ENCODE measurements around the gene PEAK1.

DNA sequence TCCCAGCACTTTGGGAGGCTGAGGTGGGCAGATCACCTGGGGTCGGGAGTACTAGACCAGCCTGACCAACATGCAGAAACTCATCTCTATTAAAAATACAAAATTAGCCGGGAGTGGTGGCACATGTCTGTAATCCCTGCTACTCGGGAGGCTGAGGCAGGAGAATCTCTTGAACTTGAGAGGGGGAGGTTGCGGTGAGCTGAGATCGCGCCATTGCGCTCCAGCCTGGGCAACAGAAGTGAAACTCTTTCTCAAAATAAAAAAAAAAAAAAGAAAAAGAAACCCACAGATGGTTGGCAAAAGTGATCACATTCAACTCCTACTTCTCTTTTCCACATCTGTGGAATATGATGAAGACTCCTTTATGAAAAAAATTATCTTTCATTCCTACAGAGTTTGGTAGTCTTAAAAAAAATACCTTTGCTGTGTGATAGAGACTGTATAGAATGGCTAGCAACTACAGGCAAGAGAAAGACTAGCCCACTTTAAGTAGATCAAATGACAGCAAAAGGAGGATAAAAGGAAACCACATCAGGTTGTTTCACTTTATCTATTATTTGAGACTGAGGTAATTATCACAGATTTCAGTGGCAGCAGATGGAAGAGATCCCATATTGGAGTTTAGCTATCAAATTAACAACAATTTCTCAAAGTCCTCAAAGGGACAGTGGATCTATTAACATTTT lies 176.0 kb downstream of the PEAK1 start:
- no peak for TF ChIP-seq BHLHE40 (IDR thresholded peaks at IDR 0.05; ENCODE audit: low read depth, low read length)
- TF ChIP-seq POLR2A (IDR thresholded peaks at IDR 0.05; ENCODE audit: low read length): no peak
- TF ChIP-seq, protein P1, sequence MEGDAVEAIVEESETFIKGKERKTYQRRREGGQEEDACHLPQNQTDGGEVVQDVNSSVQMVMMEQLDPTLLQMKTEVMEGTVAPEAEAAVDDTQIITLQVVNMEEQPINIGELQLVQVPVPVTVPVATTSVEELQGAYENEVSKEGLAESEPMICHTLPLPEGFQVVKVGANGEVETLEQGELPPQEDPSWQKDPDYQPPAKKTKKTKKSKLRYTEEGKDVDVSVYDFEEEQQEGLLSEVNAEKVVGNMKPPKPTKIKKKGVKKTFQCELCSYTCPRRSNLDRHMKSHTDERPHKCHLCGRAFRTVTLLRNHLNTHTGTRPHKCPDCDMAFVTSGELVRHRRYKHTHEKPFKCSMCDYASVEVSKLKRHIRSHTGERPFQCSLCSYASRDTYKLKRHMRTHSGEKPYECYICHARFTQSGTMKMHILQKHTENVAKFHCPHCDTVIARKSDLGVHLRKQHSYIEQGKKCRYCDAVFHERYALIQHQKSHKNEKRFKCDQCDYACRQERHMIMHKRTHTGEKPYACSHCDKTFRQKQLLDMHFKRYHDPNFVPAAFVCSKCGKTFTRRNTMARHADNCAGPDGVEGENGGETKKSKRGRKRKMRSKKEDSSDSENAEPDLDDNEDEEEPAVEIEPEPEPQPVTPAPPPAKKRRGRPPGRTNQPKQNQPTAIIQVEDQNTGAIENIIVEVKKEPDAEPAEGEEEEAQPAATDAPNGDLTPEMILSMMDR (IDR thresholded peaks at IDR 0.05): no peak
- no peak for TF ChIP-seq KDM1A (IDR thresholded peaks at IDR 0.05; ENCODE audit: low read depth)
- no peak for TF ChIP-seq PHF8 (IDR thresholded peaks at IDR 0.05; ENCODE audit: borderline replicate concordance, low read depth)
- TF ChIP-seq, protein P2, sequence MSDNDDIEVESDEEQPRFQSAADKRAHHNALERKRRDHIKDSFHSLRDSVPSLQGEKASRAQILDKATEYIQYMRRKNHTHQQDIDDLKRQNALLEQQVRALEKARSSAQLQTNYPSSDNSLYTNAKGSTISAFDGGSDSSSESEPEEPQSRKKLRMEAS (IDR thresholded peaks at IDR 0.05): no peak
- TF ChIP-seq CBX8 (IDR thresholded peaks at IDR 0.05): no peak
- TF ChIP-seq RFX5 (IDR thresholded peaks at IDR 0.05): no peak
- TF ChIP-seq, protein P3, sequence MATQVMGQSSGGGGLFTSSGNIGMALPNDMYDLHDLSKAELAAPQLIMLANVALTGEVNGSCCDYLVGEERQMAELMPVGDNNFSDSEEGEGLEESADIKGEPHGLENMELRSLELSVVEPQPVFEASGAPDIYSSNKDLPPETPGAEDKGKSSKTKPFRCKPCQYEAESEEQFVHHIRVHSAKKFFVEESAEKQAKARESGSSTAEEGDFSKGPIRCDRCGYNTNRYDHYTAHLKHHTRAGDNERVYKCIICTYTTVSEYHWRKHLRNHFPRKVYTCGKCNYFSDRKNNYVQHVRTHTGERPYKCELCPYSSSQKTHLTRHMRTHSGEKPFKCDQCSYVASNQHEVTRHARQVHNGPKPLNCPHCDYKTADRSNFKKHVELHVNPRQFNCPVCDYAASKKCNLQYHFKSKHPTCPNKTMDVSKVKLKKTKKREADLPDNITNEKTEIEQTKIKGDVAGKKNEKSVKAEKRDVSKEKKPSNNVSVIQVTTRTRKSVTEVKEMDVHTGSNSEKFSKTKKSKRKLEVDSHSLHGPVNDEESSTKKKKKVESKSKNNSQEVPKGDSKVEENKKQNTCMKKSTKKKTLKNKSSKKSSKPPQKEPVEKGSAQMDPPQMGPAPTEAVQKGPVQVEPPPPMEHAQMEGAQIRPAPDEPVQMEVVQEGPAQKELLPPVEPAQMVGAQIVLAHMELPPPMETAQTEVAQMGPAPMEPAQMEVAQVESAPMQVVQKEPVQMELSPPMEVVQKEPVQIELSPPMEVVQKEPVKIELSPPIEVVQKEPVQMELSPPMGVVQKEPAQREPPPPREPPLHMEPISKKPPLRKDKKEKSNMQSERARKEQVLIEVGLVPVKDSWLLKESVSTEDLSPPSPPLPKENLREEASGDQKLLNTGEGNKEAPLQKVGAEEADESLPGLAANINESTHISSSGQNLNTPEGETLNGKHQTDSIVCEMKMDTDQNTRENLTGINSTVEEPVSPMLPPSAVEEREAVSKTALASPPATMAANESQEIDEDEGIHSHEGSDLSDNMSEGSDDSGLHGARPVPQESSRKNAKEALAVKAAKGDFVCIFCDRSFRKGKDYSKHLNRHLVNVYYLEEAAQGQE (IDR thresholded peaks at IDR 0.05): no peak
- TF ChIP-seq HOXB5 (CRISPR knock-in tag; IDR thresholded peaks at IDR 0.05): no peak

Measured in A549 (cell line).